HG02678 (cell line): ENCODE results near the gene CDT1.

Source experiments
- ATAC-seq: cut with Tn5 transposase; IDR thresholded peaks from one replicate; pipeline ENCODE4 v1.9.1; 2021; ENCODE audit warnings: mild to moderate bottlenecking, moderate library complexity; ENCODE audit not compliant: unreplicated experiment

CDT1 gene

GRCh38 chr16:88835383-88835782 lies 31.8 kb downstream of the CDT1 start:
- ATAC-seq, result no peak

- no peak for ATAC-seq
Measured at GRCh38 chr16:88835818-88836217, 32.2 kb downstream of the CDT1 start.

- no peak for ATAC-seq
Measured at GRCh38 chr16:88836791-88837190, 33.2 kb downstream of the CDT1 start.

GRCh38 chr16:88837806-88838205 lies 34.2 kb downstream of the CDT1 start:
- ATAC-seq, result no peak

GRCh38 chr16:88838566-88838965 lies 35.0 kb downstream of the CDT1 start:
- ATAC-seq, result no peak

- no peak for ATAC-seq
Measured at GRCh38 chr16:88839026-88839529, 35.5 kb downstream of the CDT1 start.

GRCh38 chr16:88839745-88840599 lies 36.4 kb downstream of the CDT1 start:
- no peak for ATAC-seq

GRCh38 chr16:88840600-88841215 lies 37.1 kb downstream of the CDT1 start:
- no peak for ATAC-seq

GRCh38 chr16:88841521-88842307 lies 38.1 kb downstream of the CDT1 start:
- no peak for ATAC-seq

- ATAC-seq, result no peak
Measured at GRCh38 chr16:88842308-88842756, 38.7 kb downstream of the CDT1 start.

GRCh38 chr16:88842806-88843205 lies 39.2 kb downstream of the CDT1 start:
- no peak for ATAC-seq

GRCh38 chr16:88843256-88843655 lies 39.7 kb downstream of the CDT1 start:
- ATAC-seq, result no peak

GRCh38 chr16:88844419-88845036 lies 40.9 kb downstream of the CDT1 start:
- ATAC-seq, result no peak

- ATAC-seq, result no peak
Measured at GRCh38 chr16:88846088-88846487, 42.5 kb downstream of the CDT1 start.

GRCh38 chr16:88847654-88848053 lies 44.1 kb downstream of the CDT1 start:
- no peak for ATAC-seq

- ATAC-seq, result no peak
Measured at GRCh38 chr16:88848557-88848956, 45.0 kb downstream of the CDT1 start.

- ATAC-seq, result no peak
Measured at GRCh38 chr16:88850531-88851199, 47.1 kb downstream of the CDT1 start.

GRCh38 chr16:88851616-88852015 lies 48.0 kb downstream of the CDT1 start:
- ATAC-seq, result no peak

GRCh38 chr16:88853325-88853941 lies 49.8 kb downstream of the CDT1 start:
- ATAC-seq, result no peak
